22Rv1 (cell line): ENCODE measurements around the gene SCFD2.

Experiments used
- ZFX ChIP-seq: fragments of 450-650 bp; IDR thresholded peaks from 2 replicates; pipeline ENCODE4 v1.6.1; 2017; ENCODE audit warnings: antibody characterized with exemption, borderline replicate concordance
- TF ChIP-seq, protein P1 (sequence below): fragments of 450-650 bp; IDR thresholded peaks from 2 replicates; pipeline ENCODE4 v1.5.1; 2017; ENCODE audit warnings: mild to moderate bottlenecking

DNA sequence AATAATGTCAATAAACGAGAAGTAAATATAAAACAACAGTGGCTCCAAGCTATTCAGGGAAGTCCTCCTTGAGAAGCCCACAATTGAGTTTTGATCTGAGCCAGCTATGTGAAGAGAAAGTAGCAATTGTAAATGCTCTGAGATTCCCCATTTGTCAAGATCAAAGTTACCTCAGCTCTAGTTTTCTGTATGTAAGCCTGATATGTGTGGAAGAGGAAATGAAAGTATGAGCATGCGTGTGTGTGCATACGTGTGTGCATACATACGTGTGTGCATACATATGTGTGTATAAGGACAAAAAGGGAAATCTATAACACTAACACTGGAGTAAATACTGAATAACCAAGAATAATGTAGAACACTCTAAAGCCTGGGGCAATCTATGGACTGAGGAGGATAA, 130.3 kb downstream of the SCFD2 start:
- TF ChIP-seq, protein P1, sequence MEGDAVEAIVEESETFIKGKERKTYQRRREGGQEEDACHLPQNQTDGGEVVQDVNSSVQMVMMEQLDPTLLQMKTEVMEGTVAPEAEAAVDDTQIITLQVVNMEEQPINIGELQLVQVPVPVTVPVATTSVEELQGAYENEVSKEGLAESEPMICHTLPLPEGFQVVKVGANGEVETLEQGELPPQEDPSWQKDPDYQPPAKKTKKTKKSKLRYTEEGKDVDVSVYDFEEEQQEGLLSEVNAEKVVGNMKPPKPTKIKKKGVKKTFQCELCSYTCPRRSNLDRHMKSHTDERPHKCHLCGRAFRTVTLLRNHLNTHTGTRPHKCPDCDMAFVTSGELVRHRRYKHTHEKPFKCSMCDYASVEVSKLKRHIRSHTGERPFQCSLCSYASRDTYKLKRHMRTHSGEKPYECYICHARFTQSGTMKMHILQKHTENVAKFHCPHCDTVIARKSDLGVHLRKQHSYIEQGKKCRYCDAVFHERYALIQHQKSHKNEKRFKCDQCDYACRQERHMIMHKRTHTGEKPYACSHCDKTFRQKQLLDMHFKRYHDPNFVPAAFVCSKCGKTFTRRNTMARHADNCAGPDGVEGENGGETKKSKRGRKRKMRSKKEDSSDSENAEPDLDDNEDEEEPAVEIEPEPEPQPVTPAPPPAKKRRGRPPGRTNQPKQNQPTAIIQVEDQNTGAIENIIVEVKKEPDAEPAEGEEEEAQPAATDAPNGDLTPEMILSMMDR: no peak
- no peak for TF ChIP-seq ZFX
